HFF-Myc (cell line): ENCODE data around the gene MCM9.

Experiments used
- DNase-seq: peaks from one replicate; pipeline ENCODE4 v3.0.0-alpha.2; 2011; ENCODE audit warnings: low read depth; ENCODE audit errors: extremely low read depth
- H3K4me3 ChIP-seq: replicated peaks from 2 replicates; pipeline ENCODE4 v1.5.1; 2011; ENCODE audit warnings: low read depth, mild to moderate bottlenecking, control low read depth, low read length
- CTCF ChIP-seq: IDR thresholded peaks from 2 replicates; pipeline ENCODE4 v1.5.1; 2012; ENCODE audit warnings: mild to moderate bottlenecking, low read depth, low read length, control low read depth; ENCODE audit errors: missing control alignments

Gene MCM9

GRCh38 chr6:118789419-118789818 lies 145.5 kb downstream of the MCM9 start:
- DNase-seq: no peak
- no peak for TF ChIP-seq CTCF
- H3K4me3 ChIP-seq: no peak overlapping the region

GRCh38 chr6:118788702-118789101 lies 146.3 kb downstream of the MCM9 start:
- no peak overlapping the region for H3K4me3 ChIP-seq
- no peak for DNase-seq
- TF ChIP-seq CTCF: no peak

- DNase-seq: no peak
- TF ChIP-seq CTCF: no peak
- H3K4me3 ChIP-seq: no peak overlapping the region
Measured at GRCh38 chr6:118787724-118788423, 147.1 kb downstream of the MCM9 start.

- no peak for TF ChIP-seq CTCF
- no peak for DNase-seq
Measured at GRCh38 chr6:118786596-118787453, 148.1 kb downstream of the MCM9 start.

GRCh38 chr6:118785601-118786000 lies 149.4 kb downstream of the MCM9 start:
- TF ChIP-seq CTCF: no peak
- H3K4me3 ChIP-seq: no peak overlapping the region
- DNase-seq: no peak

More at GRCh38 chr6:118786596-118787453, 148.1 kb downstream of the MCM9 start:
- no peak overlapping the region for H3K4me3 ChIP-seq

- no peak overlapping the region for H3K4me3 ChIP-seq
- no peak for DNase-seq
- TF ChIP-seq CTCF: no peak
Measured at GRCh38 chr6:118784641-118785164, 150.3 kb downstream of the MCM9 start.
